GM12891 (cell line): ENCODE data around the gene NANOG.

Experiments used
- POLR2A ChIP-seq: IDR thresholded peaks from 2 replicates; pipeline ENCODE4 v1.6.1; 2011; ENCODE audit warnings: low read depth, low read length, control low read depth
- POLR2AphosphoS5 ChIP-seq: IDR thresholded peaks from 2 replicates; pipeline ENCODE4 v1.6.1; 2011; ENCODE audit warnings: low read depth, low read length, control low read depth
- TAF1 ChIP-seq: IDR thresholded peaks from 2 replicates; pipeline ENCODE4 v1.6.1; 2011; ENCODE audit warnings: low read depth, low read length, control low read depth

DNA sequence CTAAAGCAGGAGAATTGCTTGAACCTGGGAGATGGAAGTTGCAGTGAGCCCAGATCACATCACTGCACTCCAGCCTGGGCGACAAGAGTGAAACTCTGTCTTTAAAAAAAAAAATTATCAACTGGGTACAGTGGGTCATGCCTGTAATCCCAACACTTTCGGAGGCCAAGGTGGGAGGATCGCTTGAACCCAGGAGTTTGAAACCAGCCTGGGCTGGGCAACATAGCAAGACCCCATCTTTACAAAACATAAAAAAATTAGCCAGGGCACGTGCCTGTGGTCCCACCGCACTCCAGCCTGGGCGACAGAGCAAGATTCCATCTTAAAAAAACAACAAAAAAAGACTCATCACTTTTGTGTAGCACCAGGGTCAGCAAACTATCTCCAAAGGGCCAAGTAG lies 7.1 kb upstream of the NANOG start:
- no peak for TF ChIP-seq TAF1
- TF ChIP-seq POLR2A = no peak
- TF ChIP-seq POLR2AphosphoS5 = no peak
